Ectodermal cell (in vitro differentiated cells): ENCODE results near the gene PACS2.
"Not testable (repeated sequence)": the region's sequence is repeated elsewhere in the genome, so short reads cannot be mapped to it uniquely, and the experiment has no call there.

ENCODE experiments used
- H3K27ac ChIP-seq: 2 replicates; pipeline ENCODE4 v1.7.0; 2013; ENCODE audit warnings: mild to moderate bottlenecking, low read depth, low read length; ENCODE audit not compliant: insufficient read depth, poor library complexity, severe bottlenecking
- H3K27me3 ChIP-seq: 2 replicates; pipeline ENCODE4 v1.7.0; 2013; ENCODE audit warnings: mild to moderate bottlenecking, low read length; ENCODE audit not compliant: insufficient read depth, control insufficient read depth, poor library complexity, severe bottlenecking
- H3K36me3 ChIP-seq: one replicate; pipeline ENCODE4 v1.7.0; 2013; ENCODE audit warnings: low read length; ENCODE audit not compliant: control insufficient read depth, insufficient read depth
- H3K4me1 ChIP-seq: one replicate; pipeline ENCODE4 v1.7.0; 2013; ENCODE audit warnings: low read length; ENCODE audit not compliant: control insufficient read depth, insufficient read depth
- H3K4me3 ChIP-seq: 2 replicates; pipeline ENCODE4 v1.7.0; 2013; ENCODE audit warnings: low read depth, low read length, control low read depth; ENCODE audit not compliant: insufficient read depth
- H3K9me3 ChIP-seq: 2 replicates; pipeline ENCODE4 v1.7.0; 2013; ENCODE audit warnings: mild to moderate bottlenecking, low read length, moderate library complexity; ENCODE audit not compliant: control insufficient read depth
- WGBS, 2 experiments: methylation state at CpG; one replicate each; pipeline ENCODE4 v1.1.7; 2013; ENCODE audit warnings: missing lambda C conversion rate in 2 of 2; 5-methylcytosine and 5-hydroxymethylcytosine counted together

Gene PACS2

DNA sequence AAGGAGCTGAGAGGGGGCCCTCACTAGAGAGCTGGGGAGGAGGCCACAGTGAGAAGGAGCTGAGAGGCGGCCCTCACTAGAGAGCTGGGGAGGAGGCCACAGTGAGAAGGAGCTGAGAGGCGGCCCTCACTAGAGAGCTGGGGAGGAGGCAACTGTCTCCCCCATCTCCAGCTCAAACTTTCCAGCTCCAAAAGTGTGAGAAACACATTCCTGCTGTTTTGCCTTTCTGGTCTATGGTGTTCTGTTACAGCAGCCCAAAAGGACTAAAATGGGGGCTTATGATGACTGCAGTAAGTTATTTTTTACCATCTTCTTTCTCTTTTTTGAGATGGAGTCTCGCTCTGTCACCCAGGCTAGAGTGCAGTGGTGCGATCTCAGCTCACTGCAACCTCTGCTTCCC, 37.1 kb upstream of the PACS2 start:
- not testable (repeated sequence) for H3K27ac ChIP-seq, H3K9me3 ChIP-seq, H3K36me3 ChIP-seq, H3K4me3 ChIP-seq, H3K27me3 ChIP-seq
- peaks cover 21% of the 10 kb centered on the region for H3K4me1 ChIP-seq
- WGBS, 2 experiments, result 66 to 67% methylated on average over 3 of the region's 4 CpGs

DNA sequence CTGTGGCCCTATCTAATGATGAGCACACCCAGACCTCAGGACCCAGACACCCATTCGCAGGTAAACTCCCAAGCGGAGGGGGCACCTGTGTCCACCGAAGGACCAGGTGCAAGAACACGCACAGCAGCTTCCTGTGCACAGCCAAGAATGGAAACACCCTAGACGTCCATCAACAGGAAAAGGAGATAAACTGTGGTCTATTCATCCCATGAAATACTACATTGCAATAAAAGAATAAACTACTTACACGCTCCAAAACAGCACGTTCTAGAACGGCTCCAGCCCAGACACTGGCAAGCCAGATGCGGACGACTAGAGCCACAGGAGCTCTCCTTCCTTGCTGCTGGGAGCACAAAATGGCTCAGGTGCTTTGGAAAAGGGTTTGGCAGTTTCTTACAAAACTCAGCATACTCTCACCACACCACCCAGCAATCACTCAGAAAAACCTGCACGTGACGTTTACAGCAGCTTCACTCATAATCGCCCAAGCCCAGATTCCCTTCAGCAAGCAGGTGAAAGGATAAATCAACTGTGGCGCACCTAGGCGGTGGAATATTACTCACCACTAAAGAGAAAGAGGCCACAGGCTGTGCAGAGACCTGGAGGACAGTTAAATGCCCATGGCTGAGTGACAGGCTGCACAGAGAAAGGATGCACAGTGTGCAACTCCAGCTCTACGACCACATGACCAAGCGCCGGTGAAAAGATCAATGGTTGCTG, 34.7 kb upstream of the PACS2 start:
- H3K27ac ChIP-seq, result no peak overlapping the region
- no peaks in the 10 kb centered on the region for H3K27me3 ChIP-seq
- H3K4me3 ChIP-seq, result no peak overlapping the region
- peaks cover 26% of the 10 kb centered on the region for H3K4me1 ChIP-seq
- WGBS, 2 experiments, result 94 to 95% methylated on average over 18 of the region's 18 CpGs
- no peaks in the 10 kb centered on the region for H3K36me3 ChIP-seq
- H3K9me3 ChIP-seq, result no peaks in the 10 kb centered on the region

DNA sequence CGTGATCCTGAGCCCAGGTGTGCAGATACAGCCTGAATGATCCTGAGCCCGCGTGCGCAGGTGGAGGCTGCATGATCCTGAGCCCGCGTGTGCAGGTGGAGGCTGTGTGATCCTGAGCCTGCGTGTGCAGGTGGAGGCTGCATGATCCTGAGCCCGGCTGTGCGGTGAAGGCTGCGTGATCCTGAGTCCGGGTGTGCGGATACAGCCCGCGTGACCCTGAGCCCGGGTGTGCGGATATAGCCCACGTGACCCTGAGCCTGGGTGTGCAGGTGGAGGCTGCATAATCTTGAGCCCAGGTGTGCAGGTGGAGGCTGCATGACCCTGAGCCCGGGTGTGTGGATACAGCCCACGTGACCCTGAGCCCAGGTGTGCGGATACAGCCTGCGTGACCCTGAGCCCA, 34.0 kb upstream of the PACS2 start:
- no peak overlapping the region for H3K4me3 ChIP-seq
- no peak overlapping the region for H3K27ac ChIP-seq
- 94 to 96% methylated on average over 21 of the region's 21 CpGs for WGBS, 2 experiments
- no peaks in the 10 kb centered on the region for H3K9me3 ChIP-seq
- H3K4me1 ChIP-seq, result peaks cover 19% of the 10 kb centered on the region
- no peaks in the 10 kb centered on the region for H3K27me3 ChIP-seq
- no peaks in the 10 kb centered on the region for H3K36me3 ChIP-seq

DNA sequence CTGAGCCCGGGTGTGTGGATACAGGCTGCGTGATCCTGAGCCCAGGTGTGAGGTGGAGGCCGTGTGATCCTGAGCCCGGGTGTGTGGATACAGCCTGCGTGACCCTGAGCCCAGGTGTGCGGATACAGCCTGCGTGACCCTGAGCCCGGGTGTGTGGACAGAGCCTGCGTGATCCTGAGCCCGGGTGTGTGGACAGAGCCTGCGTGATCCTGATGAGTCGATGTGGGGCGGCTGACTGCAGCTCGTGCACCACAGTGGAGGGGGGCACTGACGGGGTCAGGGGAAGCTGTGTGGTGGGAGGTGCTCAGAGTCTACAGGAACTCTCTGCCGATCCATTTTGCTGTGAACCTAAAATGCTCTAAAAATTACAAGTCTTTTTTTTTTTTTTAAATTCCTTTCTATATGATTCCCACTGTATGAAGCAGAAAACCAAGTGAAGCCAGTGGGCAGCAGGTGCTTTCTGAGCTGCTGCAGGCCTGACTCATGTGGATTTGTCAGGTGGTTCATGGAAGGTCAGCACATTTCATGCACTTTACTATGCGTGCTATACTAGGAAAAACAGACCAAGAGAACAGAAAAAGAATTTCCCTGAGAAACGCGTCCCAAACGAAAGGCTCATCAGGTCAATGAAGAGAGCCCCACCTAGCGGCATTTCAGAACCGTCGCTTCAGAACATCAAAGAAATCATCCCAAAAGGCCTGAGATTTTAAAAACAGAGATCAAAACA, 33.0 kb upstream of the PACS2 start:
- 74% methylated on average over 23 of the region's 23 CpGs for WGBS, 2 experiments
- Histone ChIP-seq H3K27ac (no peak overlapping the region), H3K9me3 (no peaks in the 10 kb centered on the region), H3K36me3 (no peaks in the 10 kb centered on the region), H3K4me3 (no peak overlapping the region), H3K4me1 (peaks cover 19% of the 10 kb centered on the region), H3K27me3 (no peaks in the 10 kb centered on the region)

DNA sequence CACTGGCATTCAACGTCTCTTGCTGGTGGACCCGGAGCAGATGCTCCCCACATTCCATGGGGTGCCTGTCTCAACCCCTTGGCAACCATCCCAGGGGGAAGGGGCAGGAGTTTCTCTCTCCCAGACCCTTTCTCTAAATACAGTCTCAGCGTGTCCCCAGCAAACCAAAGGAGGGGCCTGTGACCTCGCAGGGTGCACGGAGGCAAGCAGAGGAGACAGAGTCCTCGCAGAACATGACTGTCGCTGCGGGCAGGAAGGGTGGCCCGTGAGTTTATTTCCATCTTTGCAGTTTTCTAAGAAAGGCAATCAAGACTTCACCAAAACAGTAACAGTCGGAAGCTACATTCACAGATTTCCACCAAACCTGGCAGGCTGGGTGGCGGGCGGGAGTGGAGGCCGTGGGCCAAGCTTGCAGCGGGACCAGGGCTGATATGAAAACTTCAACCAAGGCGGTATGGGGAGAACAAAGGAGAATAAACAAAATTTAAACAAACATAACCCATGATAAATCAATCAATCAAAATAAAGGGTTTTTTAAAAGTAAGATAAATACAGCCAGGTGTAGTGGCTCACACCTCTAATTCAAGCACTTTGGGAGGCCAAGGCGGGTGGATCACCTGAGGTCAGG, 32.3 kb upstream of the PACS2 start:
- WGBS, 2 experiments, result 67 to 74% methylated on average over 15 to 16 of the region's 16 CpGs
- no peak overlapping the region for H3K4me3 ChIP-seq
- H3K36me3 ChIP-seq, result no peaks in the 10 kb centered on the region
- H3K27ac ChIP-seq, result no peak overlapping the region
- no peaks in the 10 kb centered on the region for H3K9me3 ChIP-seq
- H3K27me3 ChIP-seq, result no peaks in the 10 kb centered on the region
- H3K4me1 ChIP-seq, result peaks cover 22% of the 10 kb centered on the region

DNA sequence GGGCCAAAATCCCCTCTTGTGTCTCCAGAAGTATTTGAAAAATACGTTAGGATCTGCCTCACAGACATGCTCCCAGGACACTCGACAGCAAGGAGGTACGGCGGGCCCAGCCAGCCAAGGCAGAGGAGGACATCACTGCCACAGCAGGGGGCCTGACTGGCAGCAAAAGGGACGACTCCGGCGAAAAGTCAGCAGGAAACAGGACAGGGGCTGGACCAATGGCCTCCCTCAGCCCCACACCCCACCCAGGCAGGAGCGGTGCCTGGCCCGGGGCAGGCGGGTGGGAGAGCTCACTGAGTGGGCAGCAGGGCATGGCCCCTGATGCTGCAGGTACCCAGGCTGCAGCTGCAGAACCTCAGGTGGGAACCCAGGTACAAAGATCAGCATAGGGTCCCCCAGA, 31.5 kb upstream of the PACS2 start:
- Histone ChIP-seq H3K27me3 (no peaks in the 10 kb centered on the region), H3K27ac (no peak overlapping the region), H3K9me3 (no peaks in the 10 kb centered on the region), H3K4me1 (peaks cover 22% of the 10 kb centered on the region), H3K4me3 (no peak overlapping the region), H3K36me3 (no peaks in the 10 kb centered on the region)
- WGBS, 2 experiments, result 39 to 47% methylated on average over 10 of the region's 10 CpGs

DNA sequence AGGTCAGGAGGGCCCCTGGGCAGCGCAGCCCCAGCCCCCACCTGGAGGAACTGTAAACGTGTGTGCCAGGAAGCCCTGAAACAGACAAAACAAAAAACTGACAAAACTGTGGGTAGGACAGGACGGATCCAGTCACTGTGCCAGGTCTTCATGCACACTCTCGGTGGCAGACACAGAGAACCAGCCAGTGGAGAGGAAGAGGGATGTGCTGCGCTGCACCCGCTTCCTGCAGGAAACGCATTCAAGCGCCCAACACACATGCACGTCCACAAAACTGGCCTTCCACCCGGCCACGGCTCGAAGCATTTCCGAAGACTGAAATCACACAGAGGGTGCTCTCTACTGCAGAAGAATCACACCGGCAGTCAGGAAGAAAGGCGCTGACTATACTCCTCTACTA, 30.6 kb upstream of the PACS2 start:
- H3K4me1 ChIP-seq, result peaks cover 22% of the 10 kb centered on the region
- H3K4me3 ChIP-seq, result no peak overlapping the region
- H3K36me3 ChIP-seq, result no peaks in the 10 kb centered on the region
- H3K9me3 ChIP-seq, result no peaks in the 10 kb centered on the region
- WGBS, 2 experiments, result 91 to 92% methylated on average over 15 of the region's 15 CpGs
- no peaks in the 10 kb centered on the region for H3K27me3 ChIP-seq
- H3K27ac ChIP-seq, result no peak overlapping the region

DNA sequence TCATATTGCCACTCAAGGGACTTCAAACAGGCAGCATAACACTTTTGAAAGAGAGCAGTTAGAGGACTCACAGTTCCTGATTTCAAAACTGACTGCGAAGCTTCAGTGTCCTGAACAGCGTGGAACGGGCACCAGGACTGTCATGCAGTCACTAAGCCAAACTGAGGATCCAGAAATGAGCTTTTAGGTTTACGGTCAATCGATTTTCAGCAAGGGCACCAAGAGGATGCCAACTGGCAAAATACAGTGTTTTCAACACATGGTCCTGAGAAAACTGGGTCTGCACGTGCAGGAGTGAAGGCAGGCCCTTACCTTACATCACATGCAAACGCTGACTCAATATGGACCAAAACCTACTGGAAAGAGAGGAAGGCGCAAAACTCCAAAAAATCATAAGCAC, 29.4 kb upstream of the PACS2 start:
- Histone ChIP-seq H3K27me3 (no peaks in the 10 kb centered on the region), H3K27ac (no peak overlapping the region), H3K4me1 (peaks cover 22% of the 10 kb centered on the region), H3K9me3 (no peaks in the 10 kb centered on the region), H3K36me3 (no peaks in the 10 kb centered on the region), H3K4me3 (no peak overlapping the region)
- 93 to 95% methylated on average over 8 of the region's 8 CpGs for WGBS, 2 experiments

DNA sequence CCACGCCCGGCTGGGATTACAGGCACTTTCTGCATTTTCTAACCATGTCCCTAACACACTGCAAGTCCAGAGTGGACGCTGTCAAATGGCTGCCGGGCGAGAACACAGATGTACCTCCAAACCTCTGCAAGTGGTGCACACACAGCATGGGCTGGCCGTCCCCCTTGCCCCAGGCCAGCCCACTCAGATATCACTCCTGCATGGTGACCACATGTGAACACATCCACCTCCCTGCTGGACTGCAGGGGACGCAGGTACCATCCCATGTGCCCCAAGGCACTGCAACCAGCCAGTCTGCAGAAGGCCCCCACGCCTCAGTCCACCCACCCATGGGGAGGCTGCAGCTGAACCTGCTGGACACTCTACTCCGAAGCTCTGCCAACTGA, 27.8 kb upstream of the PACS2 start:
- Histone ChIP-seq H3K27me3 (no peaks in the 10 kb centered on the region), H3K4me3 (no peak overlapping the region), H3K36me3 (no peaks in the 10 kb centered on the region), H3K4me1 (peaks cover 18% of the 10 kb centered on the region), H3K9me3 (no peaks in the 10 kb centered on the region), H3K27ac (no peak overlapping the region)
- 94 to 95% methylated on average over 9 of the region's 9 CpGs for WGBS, 2 experiments

DNA sequence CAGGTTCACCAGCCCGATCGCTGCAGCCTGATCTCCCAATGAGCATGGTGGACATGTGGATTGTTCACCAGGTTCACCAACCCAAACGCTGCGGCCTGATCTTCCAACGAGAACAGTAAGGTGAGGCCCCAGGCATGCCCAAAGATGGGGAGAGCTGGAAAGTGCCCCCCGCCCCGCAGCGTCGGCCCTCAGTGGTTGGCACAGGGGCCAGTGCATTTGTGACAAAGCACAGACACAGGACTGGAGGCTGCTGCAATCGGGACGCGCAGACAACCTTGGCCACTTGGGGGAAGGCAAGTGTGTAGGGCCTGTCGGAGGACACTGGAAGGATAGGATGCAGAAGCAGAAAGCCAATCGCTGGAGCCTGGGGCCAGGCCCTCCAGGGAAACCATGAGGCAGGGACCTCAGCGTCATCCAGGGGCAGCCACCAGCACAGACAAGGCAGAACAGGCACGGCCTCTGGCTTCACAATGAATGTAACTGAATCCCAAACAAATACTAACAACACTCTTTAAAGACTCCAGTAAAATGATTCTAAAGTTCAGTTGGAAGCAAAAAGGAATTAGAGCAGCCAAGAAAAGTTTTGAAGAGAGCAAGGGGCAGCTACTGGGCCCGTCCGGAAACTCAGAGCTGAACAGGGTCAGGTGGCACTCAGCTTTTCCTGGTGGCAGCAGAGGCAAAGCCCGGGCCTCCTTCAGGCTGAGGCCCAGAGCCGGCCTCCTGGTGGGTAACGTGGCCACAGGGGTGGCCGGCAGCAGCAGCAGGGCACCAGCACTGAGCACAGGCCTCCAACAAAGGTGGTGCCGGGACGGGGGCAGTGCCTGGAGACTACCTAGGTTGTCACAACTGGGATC, 27.1 kb upstream of the PACS2 start:
- Histone ChIP-seq H3K27me3 (no peaks in the 10 kb centered on the region), H3K36me3 (no peaks in the 10 kb centered on the region), H3K27ac (no peak overlapping the region), H3K4me3 (no peak overlapping the region), H3K4me1 (peaks cover 11% of the 10 kb centered on the region), H3K9me3 (no peaks in the 10 kb centered on the region)
- WGBS, 2 experiments, result 87 to 88% methylated on average over 24 of the region's 24 CpGs
